Upper lobe of right lung (tissue), 1 donor: Measurements from ENCODE around the gene ARID3A. TPM values are rescaled to one million over a fixed set of nuclear protein-coding genes. Genes with fewer than 3 reads are reported as not detected.

ENCODE experiments used
- ATAC-seq: fragments of 200-7000 bp; cut with Tn5 transposase; one replicate; pipeline ENCODE4 v1.9.1; 2020; ENCODE audit warnings: mild to moderate bottlenecking, moderate library complexity
- DNase-seq: peaks from one replicate; pipeline ENCODE4 v3.0.0-alpha.2; 2020
- H3K27ac ChIP-seq: fragments of 200-600 bp; one replicate; pipeline ENCODE4 v1.8.0; 2022
- H3K27me3 ChIP-seq: fragments of 200-600 bp; one replicate; pipeline ENCODE4 v1.8.0; 2022; ENCODE audit warnings: mild to moderate bottlenecking
- H3K36me3 ChIP-seq: fragments of 200-600 bp; one replicate; pipeline ENCODE4 v1.8.0; 2022
- H3K4me1 ChIP-seq: fragments of 200-600 bp; one replicate; pipeline ENCODE4 v1.8.0; 2022
- H3K4me3 ChIP-seq: fragments of 200-600 bp; one replicate; pipeline ENCODE4 v1.8.0; 2022; ENCODE audit warnings: mild to moderate bottlenecking
- H3K9me3 ChIP-seq: fragments of 200-600 bp; one replicate; pipeline ENCODE4 v1.8.0; 2022
- intact Hi-C: fragments of 100-400 bp; cut with DNase I; formaldehyde crosslinking; loops from one replicate; pipeline ENCODE4 v1.11.0; 2022
- total RNA-seq: library from RNA; stranded (reverse); fragmentation: NEBNext Ultra II Directional; extraction: Animal tissue kit (Norgen Biotek cat#: 25700); gene quantifications from one replicate; pipeline ENCODE4 v1.2.1, GENCODE V29; 2021
- TF ChIP-seq, protein P1 (sequence below): fragments of 200-600 bp; IDR thresholded peaks from one replicate; pipeline ENCODE4 v1.8.0; 2022; ENCODE audit warnings: antibody characterized with exemption
- donor health status: DM: no; HTN: yes; CAD: no; lungs with severe emphysema.

ARID3A gene
- total RNA-seq, 1 donor from 2014 or later, result 16.1 TPM

DNA sequence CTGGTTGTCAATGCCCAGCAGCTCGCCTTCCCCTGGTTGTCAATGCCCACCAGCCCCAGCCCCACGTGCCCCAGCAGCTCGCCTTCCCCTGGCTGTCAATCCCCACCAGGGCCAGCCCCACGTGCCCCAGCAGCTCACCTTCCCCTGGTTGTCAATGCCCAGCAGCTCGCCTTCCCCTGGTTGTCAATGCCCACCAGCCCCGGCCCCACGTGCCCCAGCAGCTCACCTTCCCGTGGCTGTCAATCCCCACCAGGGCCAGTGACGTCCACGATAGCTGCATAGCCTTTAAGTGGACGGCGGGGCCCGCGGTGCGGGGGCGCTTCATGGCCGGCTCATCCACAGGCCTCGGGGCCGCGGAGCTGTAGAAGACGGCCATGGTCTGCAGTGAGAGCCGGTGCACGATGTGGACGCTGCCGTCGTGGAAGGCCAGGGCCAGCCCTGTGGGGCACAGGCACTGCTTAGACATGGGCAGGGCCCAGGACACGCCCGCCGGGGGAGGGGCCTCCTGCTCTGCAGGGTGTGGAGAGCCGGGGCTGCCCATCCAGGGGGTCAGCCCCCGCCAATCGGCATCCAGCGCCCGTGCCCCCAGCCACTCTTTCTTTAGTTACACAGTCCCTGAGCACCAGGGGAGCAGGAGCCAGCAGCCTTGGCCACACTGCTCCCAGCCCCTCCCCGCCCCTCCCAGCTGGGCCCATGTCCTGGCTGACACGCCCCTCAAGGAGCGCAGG is 46.0 kb upstream of the ARID3A start:
- Histone ChIP-seq H3K4me3 (no peak overlapping the region), H3K27ac (no peak overlapping the region), H3K4me1 (no peaks in the 10 kb centered on the region), H3K27me3 (no peaks in the 10 kb centered on the region), H3K9me3 (no peaks in the 10 kb centered on the region), H3K36me3 (peaks cover 54% of the 10 kb centered on the region)
- ATAC-seq (no peak), DNase-seq (peak; percentile 66)
- intact Hi-C loops, result no loop called here
- TF ChIP-seq, protein P1, sequence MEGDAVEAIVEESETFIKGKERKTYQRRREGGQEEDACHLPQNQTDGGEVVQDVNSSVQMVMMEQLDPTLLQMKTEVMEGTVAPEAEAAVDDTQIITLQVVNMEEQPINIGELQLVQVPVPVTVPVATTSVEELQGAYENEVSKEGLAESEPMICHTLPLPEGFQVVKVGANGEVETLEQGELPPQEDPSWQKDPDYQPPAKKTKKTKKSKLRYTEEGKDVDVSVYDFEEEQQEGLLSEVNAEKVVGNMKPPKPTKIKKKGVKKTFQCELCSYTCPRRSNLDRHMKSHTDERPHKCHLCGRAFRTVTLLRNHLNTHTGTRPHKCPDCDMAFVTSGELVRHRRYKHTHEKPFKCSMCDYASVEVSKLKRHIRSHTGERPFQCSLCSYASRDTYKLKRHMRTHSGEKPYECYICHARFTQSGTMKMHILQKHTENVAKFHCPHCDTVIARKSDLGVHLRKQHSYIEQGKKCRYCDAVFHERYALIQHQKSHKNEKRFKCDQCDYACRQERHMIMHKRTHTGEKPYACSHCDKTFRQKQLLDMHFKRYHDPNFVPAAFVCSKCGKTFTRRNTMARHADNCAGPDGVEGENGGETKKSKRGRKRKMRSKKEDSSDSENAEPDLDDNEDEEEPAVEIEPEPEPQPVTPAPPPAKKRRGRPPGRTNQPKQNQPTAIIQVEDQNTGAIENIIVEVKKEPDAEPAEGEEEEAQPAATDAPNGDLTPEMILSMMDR, result no peak

DNA sequence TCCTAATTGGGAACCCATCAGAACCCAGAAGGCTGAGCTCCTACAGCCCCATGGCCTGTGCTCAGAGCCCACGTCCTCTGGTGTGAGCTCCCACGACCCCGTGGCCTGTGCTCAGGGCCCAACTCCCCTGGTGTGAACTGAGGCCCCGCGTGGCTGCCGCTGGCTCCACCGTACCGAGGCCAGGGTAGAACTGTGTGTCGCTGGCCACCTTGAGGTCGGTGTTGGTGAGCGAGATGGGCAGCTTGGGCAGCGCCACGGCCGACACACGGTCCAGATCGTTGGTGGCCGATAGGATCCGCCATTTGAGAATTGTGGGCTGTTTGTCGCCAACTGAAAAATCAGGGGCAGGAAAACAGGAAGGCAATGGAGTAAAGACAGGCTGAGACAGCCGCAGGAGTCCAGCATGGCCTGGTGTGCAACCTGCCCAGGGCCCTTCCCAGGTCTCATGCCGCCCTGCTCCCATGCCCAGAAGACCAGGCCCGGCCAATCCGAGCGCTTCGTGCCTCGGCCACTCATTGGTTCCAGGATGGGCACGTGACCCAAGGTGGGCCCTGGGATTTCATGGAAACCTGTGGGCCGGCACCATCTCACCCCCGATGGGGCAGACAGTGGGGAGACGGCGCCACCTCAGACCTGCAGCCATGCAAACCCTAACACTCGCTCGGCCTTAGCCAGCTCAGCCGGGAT is 44.3 kb upstream of the ARID3A start:
- Histone ChIP-seq H3K4me3 (no peak overlapping the region), H3K27me3 (no peaks in the 10 kb centered on the region), H3K4me1 (no peaks in the 10 kb centered on the region), H3K9me3 (no peaks in the 10 kb centered on the region), H3K36me3 (peaks cover 54% of the 10 kb centered on the region), H3K27ac (no peak overlapping the region)
- ATAC-seq (no peak), DNase-seq (no peak)
- intact Hi-C loops, result no loop called here
- TF ChIP-seq, protein P1, result no peak

DNA sequence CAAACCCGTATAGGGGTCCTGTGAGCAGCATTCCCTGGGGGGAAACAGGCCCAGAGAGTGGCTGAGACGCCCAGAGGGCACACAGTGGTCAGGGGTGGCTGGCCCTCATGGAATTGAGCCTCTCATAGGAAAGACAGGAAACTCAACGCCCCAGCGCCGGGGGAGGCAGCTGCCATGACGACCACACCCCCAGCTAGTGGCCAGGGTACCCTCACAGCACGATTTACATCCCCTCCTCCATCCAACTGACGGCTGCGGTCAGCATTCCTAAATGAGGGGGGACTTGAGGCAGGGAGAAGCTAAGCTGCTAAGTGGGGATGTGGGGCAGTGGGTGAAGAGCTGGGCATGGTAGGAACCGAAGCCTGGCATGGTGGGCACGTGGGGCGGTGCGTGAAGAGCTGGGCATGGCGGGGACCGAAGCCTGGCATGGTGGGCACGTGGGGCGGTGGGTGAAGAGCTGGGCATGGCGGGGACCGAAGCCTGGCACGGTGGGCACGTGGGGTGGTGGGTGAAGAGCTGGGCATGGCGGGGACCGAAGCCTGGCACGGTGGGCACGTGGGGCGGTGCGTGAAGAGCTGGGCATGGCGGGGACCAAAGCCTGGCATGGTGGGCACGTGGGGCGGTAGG is 42.9 kb upstream of the ARID3A start:
- peaks cover 62% of the 10 kb centered on the region for H3K36me3 ChIP-seq
- ATAC-seq (no peak), DNase-seq (no peak)
- intact Hi-C loops, result no loop called here
- no peak overlapping the region for H3K27ac ChIP-seq
- H3K9me3 ChIP-seq, result no peaks in the 10 kb centered on the region
- no peak overlapping the region for H3K4me3 ChIP-seq
- no peaks in the 10 kb centered on the region for H3K4me1 ChIP-seq
- no peaks in the 10 kb centered on the region for H3K27me3 ChIP-seq
- TF ChIP-seq, protein P1, result no peak

DNA sequence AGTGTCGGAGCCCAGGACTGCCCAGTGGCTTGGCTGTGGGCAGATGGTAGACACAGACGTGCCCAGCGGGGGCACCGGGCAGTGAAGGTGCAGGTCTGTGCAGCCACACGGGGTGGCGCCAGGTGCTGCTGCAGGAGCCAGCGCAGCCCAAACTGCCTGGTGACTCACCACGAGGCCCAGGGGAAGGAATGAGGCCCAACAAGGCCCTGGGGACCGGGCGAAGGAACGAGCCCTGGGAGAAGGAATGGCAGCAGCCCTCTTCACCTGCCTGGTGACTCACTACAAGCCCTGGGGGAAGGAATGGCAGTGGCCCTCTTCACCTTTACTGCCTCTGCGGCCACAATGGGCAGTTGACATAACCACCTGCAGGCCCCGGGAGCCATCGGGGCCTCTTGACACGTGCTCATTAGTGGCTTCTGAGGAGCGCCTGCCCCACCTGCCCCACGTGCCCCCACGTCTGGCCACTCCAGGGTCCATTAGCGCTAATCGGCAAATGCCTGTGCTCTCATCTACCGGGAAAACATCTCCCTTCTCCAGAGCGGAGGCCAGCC is 42.1 kb upstream of the ARID3A start:
- TF ChIP-seq, protein P1, result peak; percentile 14
- intact Hi-C loops, result no loop called here
- no peak overlapping the region for H3K27ac ChIP-seq
- H3K9me3 ChIP-seq, result no peaks in the 10 kb centered on the region
- peak; percentile 78 for DNase-seq
- peaks cover 62% of the 10 kb centered on the region for H3K36me3 ChIP-seq
- ATAC-seq, result peak; percentile 87
- no peaks in the 10 kb centered on the region for H3K27me3 ChIP-seq
- H3K4me3 ChIP-seq, result no peak overlapping the region
- no peaks in the 10 kb centered on the region for H3K4me1 ChIP-seq

DNA sequence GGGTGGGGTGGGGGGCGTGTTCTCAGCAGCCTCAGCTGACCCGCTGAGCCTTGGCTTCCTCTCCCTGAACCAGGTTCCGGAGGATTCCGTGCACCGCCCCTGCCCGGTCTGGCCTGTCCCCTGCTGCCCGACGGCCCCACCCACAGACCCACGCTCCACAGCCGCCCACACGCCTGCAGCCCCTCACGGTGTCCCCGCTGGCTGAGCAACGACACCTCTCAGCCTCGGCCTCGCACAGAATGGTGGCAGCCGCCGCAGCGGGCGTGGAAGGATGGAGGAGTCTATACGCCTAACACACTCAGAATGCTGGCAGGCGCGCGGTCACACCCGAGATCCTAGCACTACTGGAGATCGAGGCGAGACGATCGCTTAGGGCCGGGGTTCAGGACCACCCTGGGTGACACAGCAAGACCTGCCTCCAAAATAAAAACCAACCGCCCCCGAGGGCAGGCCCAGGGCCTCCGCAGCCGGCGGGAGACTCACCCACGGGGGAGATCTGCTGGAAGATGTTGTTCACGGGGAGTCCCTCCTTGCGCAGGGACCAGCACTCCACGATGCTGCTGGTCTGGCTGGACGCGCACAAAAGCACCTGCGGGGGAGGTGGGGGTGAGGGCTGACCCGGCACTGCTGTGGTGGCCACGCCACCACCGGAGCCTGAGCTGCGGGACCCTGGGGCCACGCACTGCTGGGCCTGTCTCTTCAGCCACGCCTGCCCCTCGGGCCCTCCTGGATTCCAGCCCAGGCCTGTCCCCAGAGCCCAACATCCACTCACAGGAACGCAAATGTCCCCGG is 41.2 kb upstream of the ARID3A start:
- Histone ChIP-seq H3K36me3 (peaks cover 63% of the 10 kb centered on the region), H3K4me3 (no peak overlapping the region), H3K9me3 (no peaks in the 10 kb centered on the region), H3K27ac (no peak overlapping the region), H3K27me3 (no peaks in the 10 kb centered on the region), H3K4me1 (no peaks in the 10 kb centered on the region)
- peak; percentile 62 for DNase-seq
- intact Hi-C loops, result no loop called here
- TF ChIP-seq, protein P1, result no peak
- ATAC-seq, result no peak
